SK-N-SH treated with all-trans-retinoic acid at 6 μM for 48 hours (cell line): ENCODE data around the gene EHHADH.
"Not testable (repeated sequence)": the region's sequence is repeated elsewhere in the genome, so short reads cannot be mapped to it uniquely, and the experiment has no call there.

Experiments used
- ARNTL ChIP-seq: fragments of 450-650 bp; formaldehyde crosslinking; IDR thresholded peaks from 2 replicates; pipeline ENCODE4 v1.5.0; 2020; ENCODE audit warnings: low read depth, mild to moderate bottlenecking, moderate library complexity, borderline replicate concordance
- CSDC2 ChIP-seq: fragments of 250-450 bp; sonication (Bioruptor Pico); IDR thresholded peaks from 2 replicates; pipeline ENCODE4 v1.5.0; 2020; ENCODE audit warnings: mild to moderate bottlenecking, moderate library complexity
- CSRNP3 ChIP-seq: fragments of 250-450 bp; sonication (Bioruptor Pico); IDR thresholded peaks from 2 replicates; pipeline ENCODE4 v1.5.1; 2021; ENCODE audit warnings: mild to moderate bottlenecking, moderate library complexity
- OSR1 ChIP-seq: fragments of 250-450 bp; sonication (Bioruptor Pico); IDR thresholded peaks from 2 replicates; pipeline ENCODE4 v1.8.0; 2022; ENCODE audit warnings: moderate library complexity, mild to moderate bottlenecking, inconsistent platforms
- PATZ1 ChIP-seq: fragments of 250-450 bp; sonication (Bioruptor Pico); IDR thresholded peaks from 2 replicates; pipeline ENCODE4 v1.8.0; 2020; ENCODE audit warnings: mild to moderate bottlenecking, moderate library complexity, borderline replicate concordance
- RARB ChIP-seq: fragments of 250-450 bp; sonication (Bioruptor Pico); IDR thresholded peaks from 2 replicates; pipeline ENCODE4 v1.8.0; 2021; ENCODE audit warnings: mild to moderate bottlenecking, moderate library complexity
- TOX ChIP-seq: fragments of 250-450 bp; sonication (Bioruptor Pico); IDR thresholded peaks from 2 replicates; pipeline ENCODE4 v1.8.0; 2021; ENCODE audit warnings: mild to moderate bottlenecking, moderate library complexity, borderline replicate concordance
- ZC3H10 ChIP-seq: fragments of 250-450 bp; sonication (Bioruptor Pico); IDR thresholded peaks from 2 replicates; pipeline ENCODE4 v1.5.1; 2021; ENCODE audit warnings: mild to moderate bottlenecking, moderate library complexity
- ZFP3 ChIP-seq: fragments of 250-450 bp; sonication (Bioruptor Pico); IDR thresholded peaks from 2 replicates; pipeline ENCODE4 v1.5.0; 2020; ENCODE audit warnings: mild to moderate bottlenecking, moderate library complexity
- ZFP30 ChIP-seq: fragments of 450-650 bp; formaldehyde crosslinking; IDR thresholded peaks from 2 replicates; pipeline ENCODE4 v1.5.0; 2022; ENCODE audit warnings: mild to moderate bottlenecking, moderate library complexity
- TF ChIP-seq, protein P1 (sequence below): fragments of 250-450 bp; sonication (Bioruptor Pico); IDR thresholded peaks from 2 replicates; pipeline ENCODE4 v1.8.0; 2021; ENCODE audit warnings: low read depth, mild to moderate bottlenecking, moderate library complexity, borderline replicate concordance
- TF ChIP-seq, protein P2 (sequence below): fragments of 250-450 bp; sonication (Bioruptor Pico); IDR thresholded peaks from 2 replicates; pipeline ENCODE4 v1.5.1; 2020; ENCODE audit warnings: low read depth, mild to moderate bottlenecking, moderate library complexity

DNA sequence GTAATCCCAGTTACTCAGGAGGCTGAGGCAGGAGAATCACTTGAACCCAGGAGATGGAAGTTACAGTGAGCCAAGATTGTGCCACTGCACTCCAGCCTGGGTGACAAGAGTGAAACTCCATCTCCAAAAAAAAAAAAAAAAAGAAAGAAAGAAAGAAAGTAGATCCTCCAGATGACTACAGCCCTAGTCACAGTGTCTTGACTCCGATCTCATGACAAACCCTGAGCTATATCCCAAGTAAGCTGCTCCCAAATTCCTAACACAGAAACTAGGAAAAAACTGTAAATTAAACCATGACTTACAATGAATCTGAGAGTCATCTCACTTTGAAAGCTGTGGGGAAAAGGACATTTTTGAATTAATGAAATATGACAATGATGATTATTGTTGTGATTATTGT lies 27.3 kb downstream of the EHHADH start:
- TF ChIP-seq ZC3H10 (CRISPR knock-in tag); OSR1 (CRISPR knock-in tag); TOX; RARB; ZFP3 (CRISPR knock-in tag); PATZ1 (CRISPR knock-in tag); ARNTL (CRISPR knock-in tag); ZFP30; CSDC2; CSRNP3 (CRISPR knock-in tag): not testable (repeated sequence)
- TF ChIP-seq, protein P1, sequence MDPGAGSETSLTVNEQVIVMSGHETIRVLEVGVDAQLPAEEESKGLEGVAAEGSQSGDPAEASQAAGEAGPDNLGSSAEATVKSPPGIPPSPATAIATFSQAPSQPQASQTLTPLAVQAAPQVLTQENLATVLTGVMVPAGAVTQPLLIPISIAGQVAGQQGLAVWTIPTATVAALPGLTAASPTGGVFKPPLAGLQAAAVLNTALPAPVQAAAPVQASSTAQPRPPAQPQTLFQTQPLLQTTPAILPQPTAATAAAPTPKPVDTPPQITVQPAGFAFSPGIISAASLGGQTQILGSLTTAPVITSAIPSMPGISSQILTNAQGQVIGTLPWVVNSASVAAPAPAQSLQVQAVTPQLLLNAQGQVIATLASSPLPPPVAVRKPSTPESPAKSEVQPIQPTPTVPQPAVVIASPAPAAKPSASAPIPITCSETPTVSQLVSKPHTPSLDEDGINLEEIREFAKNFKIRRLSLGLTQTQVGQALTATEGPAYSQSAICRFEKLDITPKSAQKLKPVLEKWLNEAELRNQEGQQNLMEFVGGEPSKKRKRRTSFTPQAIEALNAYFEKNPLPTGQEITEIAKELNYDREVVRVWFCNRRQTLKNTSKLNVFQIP (CRISPR knock-in tag) = not testable (repeated sequence)
- TF ChIP-seq, protein P2, sequence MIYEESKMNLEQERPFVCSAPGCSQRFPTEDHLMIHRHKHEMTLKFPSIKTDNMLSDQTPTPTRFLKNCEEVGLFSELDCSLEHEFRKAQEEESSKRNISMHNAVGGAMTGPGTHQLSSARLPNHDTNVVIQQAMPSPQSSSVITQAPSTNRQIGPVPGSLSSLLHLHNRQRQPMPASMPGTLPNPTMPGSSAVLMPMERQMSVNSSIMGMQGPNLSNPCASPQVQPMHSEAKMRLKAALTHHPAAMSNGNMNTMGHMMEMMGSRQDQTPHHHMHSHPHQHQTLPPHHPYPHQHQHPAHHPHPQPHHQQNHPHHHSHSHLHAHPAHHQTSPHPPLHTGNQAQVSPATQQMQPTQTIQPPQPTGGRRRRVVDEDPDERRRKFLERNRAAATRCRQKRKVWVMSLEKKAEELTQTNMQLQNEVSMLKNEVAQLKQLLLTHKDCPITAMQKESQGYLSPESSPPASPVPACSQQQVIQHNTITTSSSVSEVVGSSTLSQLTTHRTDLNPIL (CRISPR knock-in tag) = not testable (repeated sequence)
